Activated CD8-positive, alpha-beta memory T cell treated with anti-CD3 and anti-CD28 coated beads for 36 hours (primary cell): ENCODE results near the gene POU3F1. TPM values are rescaled to one million over a fixed set of nuclear protein-coding genes. Genes with fewer than 3 reads are reported as not detected.

ENCODE experiments used
- CTCF ChIA-PET: fragments of 350-600 bp; sonication (Branson Sonifier 250); formaldehyde crosslinking; loops from one replicate; lab custom pipeline; 2021; ENCODE audit warnings: antibody characterized with exemption; lab: Charles Lee
- POLR2A ChIA-PET: fragments of 350-600 bp; sonication (Branson Sonifier 250); formaldehyde crosslinking; loops from one replicate; lab custom pipeline; 2021; ENCODE audit warnings: antibody characterized with exemption; lab: Charles Lee
- total RNA-seq, 2 experiments: library from RNA; stranded (reverse); gene quantifications; one replicate each; pipeline ENCODE4 v1.2.3, GENCODE V29; 2021

The POU3F1 gene
- total RNA-seq, 2 experiments from 2014 or later: 0.08 to 0.15 TPM

DNA sequence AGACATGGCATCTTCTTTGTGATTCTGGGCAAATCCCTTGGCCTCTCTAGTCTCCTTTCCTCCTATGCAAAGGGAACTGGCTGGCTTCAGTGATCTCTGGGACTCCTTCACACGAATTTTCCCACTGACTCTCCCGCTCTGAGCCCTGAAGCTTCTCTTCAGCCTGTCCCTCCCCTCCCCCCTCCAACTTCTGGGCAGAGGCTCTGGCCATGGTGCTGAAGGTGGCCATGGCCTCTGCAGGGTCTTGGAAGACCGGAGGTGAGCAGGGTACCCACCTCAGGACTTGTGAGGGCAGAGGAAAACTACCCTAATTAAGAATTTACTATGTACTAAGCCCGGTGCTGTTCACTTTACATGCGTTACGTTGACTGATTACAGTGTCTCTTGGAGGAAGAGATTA lies 29.4 kb upstream of the POU3F1 start:
- POLR2A ChIA-PET: no interaction called here
- CTCF ChIA-PET: no interaction called here

DNA sequence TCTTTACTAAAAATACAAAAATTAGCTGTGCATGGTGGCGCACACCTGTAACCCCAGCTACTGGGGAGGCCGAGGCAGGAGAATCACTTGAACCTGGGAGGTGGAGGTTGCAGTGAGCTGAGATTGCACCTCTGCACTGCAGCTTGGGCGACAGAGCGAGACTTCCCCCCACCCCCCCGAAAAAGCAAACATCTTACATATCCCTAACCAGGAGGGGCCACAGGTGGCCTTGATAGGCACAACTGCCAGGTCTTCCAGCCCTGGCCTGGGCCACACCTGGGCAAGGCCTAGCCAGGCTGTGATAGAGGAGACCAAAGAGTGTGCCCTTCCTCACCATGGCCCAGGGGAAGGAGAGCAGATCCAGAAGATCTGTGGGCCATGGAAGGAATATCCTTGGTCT lies 28.6 kb upstream of the POU3F1 start:
- POLR2A ChIA-PET: no interaction called here

DNA sequence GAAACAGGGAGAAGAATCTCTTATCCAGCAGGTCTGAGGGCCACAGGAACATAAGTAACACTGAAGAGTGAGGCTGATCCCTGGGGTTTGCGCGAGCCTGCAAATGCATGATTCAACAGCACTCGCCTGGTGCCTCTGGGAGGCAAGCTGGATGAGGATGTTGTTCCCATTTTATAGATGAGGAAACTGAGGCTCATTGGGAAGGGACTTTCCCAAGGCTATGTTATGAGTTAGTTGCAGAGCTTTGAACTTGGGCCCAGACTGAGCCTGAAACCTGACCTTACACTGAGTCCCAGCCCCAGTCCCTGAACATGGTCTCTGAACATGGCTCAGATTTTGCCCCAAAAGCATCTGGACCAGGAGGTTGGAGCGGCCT lies 27.7 kb upstream of the POU3F1 start:
- POLR2A ChIA-PET: no interaction called here
- CTCF ChIA-PET: no interaction called here

More for the DNA sequence above, 28.6 kb upstream of the POU3F1 start:
- CTCF ChIA-PET: no interaction called here

DNA sequence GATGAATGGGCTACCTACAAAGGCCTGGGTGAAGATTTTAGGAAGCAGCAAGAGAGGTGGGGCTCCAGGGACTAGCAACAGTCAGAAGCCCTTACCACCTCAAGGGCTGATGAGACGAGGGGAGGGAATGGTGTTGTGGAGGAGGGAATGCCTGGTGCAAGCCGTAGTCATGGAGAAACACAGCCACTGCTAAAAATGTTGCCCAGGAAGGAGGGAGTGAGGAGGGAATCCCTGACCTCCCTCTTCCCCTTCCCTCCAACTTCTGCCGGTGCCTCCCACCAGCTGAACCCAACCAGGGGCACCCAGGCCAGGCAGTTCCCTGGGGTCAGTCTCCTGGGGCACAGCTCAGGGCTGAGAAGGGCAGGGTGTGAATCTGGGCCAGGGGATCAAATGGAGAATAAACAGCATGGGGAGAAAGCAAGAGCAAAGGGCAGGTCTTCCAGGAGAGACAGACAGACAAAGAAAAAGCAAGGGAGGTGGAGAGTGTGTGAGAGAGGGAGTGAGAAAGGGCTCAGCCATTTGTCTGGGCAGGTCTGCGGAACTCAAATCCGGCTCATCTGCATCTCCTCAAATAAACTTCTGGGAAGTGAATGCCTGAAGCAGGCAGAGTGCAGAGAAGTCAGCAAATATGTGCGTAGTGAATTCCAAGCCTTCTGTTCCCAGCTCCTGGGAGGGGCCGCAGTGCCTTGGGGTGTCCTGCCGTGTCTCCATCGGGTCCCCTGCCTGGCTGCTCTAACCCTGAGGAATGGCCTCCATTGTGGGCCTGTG lies 27.1 kb upstream of the POU3F1 start:
- ChIA-PET CTCF (no interaction called here), POLR2A (no interaction called here)

DNA sequence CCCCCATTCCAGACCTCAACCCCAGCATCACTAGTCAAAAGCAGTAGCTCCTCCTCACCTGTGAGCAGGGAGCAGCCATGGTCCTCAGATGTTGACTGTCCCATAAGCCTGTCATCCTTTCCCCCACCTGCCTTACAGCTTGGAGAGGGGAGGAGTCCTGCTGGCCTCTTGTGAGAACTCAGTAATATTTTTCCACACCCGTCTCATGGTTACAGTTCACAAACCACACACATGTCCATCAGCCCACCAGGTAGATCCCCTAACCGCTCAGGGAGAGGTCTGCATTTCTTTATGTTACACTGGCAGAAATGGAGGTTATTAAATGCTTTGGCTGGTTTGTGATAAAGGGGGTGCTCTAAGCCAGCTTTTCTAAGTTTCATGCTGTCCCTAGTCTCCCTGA lies 26.3 kb upstream of the POU3F1 start:
- POLR2A ChIA-PET: no interaction called here
- CTCF ChIA-PET: interaction anchor here (1.2 kb wide), 1 partner anchor 58 kb away, joined by 3 read pairs; no protein-coding TSS in a partner anchor

DNA sequence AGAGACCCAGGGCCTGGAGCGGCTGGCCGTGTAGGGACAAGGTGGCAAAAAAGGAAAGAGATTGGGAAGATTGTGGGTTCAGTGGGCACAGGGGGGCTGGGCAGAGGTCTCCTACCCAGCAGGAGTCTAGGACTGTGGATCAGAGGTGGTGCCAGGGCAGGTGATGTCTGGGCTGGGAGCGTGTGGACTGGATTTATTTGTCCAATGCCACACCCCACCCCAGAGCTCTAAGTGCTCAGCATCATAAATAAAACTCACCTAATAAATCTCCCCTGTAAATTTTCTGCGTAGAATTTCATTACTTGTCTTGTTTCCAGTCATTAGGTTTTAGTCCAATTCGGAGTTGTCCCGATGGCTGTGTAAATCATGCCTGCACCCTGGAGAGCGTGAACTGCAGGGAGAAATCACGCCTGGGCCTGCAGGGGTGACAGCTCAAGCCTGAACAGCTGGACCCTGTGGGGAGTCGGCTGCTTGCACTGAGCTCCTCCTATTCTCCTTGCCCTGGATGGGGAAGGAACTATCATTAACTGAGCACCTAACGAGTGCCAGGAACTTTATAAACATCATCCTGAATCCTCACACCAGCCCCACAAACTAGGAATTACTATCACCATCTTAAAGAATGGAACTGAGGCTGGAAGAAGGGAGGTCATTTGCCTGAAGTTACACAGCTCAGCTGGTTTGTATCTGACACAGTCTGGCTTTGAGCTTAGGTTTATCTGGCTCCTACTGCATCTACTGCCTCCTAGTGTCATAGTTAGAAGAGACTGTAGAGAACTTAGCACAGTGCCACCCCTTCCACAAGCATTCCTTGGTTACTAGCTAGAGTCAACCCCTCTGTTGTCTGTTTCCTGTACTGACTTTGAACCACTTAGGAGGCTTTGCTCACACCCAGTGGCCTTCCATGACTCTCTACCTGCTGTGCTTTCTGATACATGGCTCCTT lies 25.0 kb upstream of the POU3F1 start:
- CTCF ChIA-PET: interaction anchor here (0.6 to 2.8 kb wide), 7 partner anchors 21 to 57 kb away, joined by 3 to 27 read pairs (median 4); no protein-coding TSS in a partner anchor
- POLR2A ChIA-PET: interaction anchor here (1.5 kb wide), 1 partner anchor 44 kb away, joined by 5 read pairs; no protein-coding TSS in a partner anchor

DNA sequence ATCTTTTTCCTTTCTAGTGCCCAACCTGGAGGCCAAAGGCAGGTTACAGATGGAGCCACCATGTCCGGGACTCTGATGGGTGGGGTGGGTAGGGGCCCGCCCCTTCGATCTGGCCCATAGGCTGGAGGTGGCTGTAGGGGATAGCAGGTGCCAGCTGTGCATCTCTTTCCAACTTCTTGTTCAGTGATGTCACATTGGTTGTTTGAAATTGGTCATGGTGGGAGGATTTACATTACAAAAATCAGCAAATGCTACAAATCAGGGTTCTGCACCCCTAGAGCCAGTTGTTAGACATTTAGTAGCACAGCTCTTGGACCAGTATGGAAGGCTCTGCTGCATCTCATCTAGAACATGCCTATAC lies 22.4 kb upstream of the POU3F1 start:
- POLR2A ChIA-PET: no interaction called here
- CTCF ChIA-PET: no interaction called here

DNA sequence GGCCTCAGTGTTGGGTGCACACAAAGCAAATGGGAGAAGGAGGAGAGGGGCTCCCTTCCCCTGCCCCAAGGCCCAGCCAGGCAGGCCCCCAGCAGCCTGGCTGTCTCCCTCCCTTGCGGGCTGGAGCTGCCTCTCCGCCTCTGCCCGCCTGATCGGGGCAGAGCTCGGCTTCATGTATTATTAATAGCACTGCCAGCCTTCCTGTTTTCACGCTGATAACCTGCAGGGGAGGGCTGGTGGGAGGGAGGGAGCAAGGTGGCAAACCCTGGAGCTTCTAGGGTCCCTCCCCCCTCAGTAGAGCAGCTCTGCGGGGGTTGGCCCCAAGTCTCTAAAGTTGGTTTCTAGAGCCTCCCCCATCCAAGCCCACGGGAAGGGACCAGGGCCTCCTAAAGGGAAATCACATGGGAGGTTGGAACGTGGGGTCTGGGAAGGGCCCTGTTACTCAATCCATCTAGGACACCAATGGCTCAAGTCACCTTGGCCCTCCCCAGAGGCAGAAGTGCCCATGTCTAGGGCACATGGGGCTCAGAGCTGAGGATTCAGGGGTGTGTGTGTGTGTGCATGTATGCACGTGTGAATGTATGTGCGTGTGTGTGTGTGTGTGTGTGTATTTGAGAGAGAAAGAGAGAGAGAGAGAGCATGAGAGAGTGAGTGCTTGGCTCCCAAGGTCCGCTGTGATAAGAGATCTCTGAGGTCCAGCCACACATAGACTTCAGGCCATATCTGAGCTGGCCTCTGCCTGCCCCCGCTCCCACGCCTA lies 21.8 kb upstream of the POU3F1 start:
- CTCF ChIA-PET: interaction anchor here (0.5 kb wide), 1 partner anchor 213 kb away, joined by 3 read pairs; no protein-coding TSS in a partner anchor
- POLR2A ChIA-PET: no interaction called here

DNA sequence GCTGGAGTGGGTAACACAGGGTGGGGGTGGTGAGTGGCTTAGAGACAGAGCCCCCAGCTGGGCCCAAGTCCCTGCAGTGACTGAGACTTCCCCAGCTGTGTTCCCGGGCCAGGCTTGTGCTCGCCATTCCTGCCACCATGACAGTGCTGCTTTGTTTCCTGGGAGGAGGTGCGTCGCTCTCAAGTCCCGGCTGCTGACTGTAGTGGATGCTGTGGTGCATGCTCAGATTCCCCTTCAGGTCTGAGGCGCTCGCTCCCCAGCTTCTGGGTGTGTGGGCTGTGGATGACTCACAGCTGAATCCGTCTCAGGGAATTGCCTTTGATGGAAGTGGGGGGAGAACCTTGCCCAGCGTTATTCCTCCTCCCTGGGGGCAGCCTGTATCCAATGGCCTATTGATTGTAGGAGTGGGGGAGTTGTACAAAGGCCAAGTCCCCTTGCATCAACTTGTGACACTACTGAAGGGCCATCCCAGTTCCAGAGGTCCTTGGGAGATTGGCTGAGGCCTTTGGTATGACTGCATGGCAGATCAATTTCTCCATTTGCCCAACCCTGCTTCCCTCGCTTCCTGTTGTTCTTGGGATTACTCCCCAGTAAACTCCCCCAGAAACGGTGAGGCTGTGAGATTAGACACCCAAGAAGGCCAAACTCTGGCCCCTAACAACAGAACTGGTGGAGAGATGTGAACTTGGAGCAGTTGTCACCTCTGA lies 17.8 kb upstream of the POU3F1 start:
- POLR2A ChIA-PET: no interaction called here
- CTCF ChIA-PET: no interaction called here

DNA sequence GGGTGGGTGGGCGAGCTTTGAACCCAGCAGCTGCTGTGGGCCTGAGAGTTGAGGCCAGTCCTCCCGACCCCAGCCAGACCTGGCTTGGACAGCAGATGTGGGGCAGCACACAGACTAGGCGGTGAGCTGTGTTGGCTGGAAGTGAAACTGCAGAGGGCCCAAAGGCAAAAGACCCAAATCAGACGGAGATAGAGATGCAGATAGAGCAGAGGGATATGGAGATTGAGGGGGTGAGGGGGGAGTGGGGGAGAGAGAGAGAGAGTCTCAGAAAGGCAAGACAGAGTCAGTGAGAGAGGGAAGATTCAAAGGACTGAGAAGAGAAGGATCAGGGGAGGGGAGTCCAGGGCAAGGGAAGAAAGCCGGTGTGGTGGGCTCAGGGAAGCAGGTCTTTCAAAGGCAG lies 17.0 kb upstream of the POU3F1 start:
- ChIA-PET POLR2A (no interaction called here), CTCF (no interaction called here)

DNA sequence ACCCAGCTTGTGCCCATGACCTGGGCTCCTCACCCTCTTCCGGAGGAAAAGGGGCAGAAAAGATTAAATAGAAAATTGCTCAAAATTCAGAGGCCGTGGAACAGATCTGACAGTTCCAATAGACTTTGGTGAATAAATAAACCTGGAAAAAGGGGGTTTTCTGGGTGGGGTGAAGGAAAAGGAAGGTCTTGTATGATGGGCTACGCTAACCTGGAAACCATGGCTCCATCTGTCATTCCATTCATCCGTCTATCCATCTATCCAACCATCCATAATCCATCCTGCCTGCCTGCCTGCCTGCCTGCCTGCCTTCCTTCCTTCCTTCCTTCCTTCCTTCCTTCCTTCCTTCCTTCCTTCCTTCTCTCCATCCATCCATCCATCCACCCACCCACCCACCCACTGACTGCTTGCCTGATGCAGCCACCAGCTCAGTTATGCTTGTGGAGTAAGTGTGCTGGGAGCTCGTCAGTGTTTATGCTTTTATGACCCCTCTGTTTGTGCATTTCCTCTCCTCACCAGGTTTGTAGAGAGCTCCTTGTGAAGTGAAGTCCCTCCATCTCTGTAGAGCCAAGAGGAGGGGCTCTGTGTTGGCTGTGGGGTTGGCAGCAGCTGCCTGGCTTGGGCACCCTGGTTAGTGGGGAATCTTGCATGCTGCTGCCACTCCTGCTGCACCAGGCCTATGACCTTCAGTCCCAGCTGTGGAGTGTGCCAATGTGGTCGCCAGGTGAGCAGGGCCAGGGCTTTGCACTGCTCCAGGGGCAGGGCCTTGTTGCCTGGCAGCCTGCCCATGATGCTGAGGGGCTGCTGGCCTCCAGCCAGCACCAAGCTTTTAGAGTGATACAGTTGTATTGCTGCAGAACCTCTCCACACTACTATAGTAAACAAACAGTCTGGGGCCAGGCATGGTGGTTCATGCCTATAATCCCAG lies 16.0 kb upstream of the POU3F1 start:
- CTCF ChIA-PET: interaction anchor here (0.6 kb wide), 1 partner anchor 72 kb away, joined by 3 read pairs; no protein-coding TSS in a partner anchor
- POLR2A ChIA-PET: no interaction called here

DNA sequence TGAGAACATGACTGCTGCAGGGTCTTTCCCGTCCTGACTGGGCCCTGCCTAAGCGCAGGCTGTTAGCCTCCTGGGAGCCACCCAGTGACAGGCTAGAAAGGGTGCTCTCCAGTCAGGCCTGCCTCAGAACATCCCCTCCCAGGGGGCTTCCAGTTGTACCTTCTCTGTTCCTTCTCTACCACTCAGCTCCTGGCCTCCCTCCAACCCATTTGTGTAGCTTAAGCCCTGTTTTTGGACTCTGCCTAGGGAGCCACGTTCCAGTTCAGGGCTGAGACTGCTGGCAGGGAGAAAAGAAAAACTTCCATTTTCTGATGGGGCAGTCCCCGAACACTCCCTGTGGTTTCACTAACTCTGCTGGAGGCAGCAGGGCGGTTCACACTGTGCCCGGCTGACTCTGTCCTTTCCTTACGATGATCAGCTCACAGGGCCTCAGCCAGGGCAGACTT lies 15.3 kb upstream of the POU3F1 start:
- CTCF ChIA-PET: interaction anchor here (0.6 kb wide), 1 partner anchor 72 kb away, joined by 3 read pairs; no protein-coding TSS in a partner anchor

DNA sequence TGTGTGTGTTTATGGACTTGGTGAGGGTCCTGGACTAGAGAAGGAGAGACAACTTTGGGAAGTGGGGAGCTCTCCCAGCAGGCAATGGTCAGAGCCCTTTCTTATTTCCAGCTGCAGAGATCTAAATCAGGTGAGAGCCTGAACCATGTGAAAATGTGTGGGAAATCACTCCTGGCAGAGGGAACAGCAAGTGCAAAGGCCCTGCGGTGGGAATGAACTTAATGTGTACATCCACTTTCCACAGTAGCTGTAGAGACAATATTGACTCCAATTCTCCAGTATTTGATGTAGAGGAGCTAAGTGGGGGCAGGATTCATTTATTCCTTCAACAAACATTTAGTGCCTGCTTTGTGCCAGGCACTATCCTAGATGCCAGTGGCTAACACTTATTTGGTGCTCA lies 14.7 kb upstream of the POU3F1 start:
- ChIA-PET CTCF (no interaction called here), POLR2A (no interaction called here)

More for the DNA sequence above, 15.3 kb upstream of the POU3F1 start:
- POLR2A ChIA-PET: no interaction called here

DNA sequence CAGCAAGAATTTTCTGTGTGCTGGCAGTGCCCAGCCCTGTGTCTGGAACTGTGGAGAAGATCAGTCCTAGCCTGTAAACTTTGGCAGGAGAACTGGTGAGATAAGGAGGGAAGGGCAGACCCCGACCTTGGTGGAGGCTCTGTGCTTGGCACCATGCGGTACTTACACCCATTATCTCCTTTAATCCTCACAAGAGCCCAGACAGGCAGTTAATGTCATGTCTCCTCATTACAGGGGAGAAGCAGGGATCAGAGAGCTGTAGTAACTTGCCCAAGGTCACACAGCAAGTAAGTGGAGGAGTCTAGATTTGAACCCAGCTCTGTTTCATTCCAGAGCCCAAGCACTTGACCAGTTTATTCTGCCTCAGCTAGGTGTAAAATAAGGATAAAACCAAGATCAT lies 13.9 kb upstream of the POU3F1 start:
- ChIA-PET CTCF (no interaction called here), POLR2A (interaction anchor here (0.5 kb wide), 1 partner anchor 461 kb away, joined by 4 read pairs; no protein-coding TSS in a partner anchor)

DNA sequence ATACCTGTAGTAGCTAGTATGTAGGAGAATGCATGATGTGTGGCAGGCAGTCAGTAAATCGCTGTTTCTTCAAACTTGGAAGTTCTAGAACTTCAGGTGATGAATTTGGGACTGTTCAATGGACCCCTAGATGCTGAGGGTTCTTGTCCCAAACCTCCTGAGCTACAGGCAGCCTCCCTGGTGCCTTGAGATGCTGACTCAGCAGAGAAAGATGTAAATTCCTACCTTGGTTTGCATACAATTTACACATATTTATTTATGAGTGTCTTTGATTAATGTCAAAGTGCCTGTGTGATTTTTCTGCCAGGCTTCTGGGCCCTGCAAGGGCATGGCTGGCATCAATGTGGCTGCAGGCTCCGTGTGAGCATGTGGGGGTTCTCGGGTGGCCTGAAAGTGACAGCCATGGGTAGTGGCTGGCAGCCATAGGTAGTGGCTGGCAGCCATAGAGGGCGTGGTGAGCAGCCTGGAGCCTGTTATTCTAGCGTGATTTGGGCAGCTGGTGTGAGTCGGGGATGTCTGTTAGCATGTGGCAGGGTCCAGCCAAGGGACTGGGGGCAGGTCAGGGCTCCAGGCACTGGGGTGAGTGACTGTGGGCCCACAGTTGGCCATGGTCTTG lies 13.2 kb upstream of the POU3F1 start:
- ChIA-PET CTCF (no interaction called here), POLR2A (no interaction called here)

DNA sequence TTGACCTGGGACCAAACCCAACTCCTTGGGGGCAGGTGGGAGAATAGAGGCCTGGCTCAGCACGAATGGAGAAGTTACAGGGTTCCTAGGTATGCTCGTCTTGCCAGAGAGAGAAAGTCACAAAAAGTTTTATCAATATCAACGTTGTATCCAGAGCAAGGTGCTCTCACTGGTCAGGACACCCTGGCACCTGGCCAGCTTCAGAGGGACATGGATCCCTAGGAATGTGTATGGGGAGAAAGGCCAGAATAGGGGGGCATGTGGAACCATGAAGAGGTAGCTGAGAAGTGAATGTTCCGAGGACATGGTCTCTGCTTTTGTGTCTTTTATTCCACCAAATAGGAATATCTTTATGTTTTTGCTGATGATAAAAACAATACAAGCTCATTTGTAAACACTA lies 9.4 kb upstream of the POU3F1 start:
- CTCF ChIA-PET: no interaction called here
- POLR2A ChIA-PET: no interaction called here

DNA sequence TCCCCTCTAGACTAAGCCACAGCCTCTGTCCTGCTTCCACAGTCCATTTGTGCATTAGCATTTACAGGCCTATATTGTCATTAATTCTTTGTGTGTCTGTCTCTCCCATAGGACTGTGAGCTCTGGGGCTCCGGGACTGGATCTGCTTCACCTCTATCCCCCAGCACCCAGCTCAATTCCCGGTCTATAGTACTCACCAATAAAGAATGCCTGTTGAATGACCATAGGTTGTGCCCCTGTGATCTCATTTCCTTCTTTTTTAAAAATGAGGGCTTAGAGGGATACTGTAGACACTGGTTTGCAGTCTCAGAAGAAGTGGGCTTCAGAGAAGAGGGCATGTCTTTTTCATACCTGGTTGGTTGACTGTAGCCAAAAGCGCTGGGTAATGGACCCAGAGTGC lies 8.8 kb upstream of the POU3F1 start:
- ChIA-PET CTCF (no interaction called here), POLR2A (no interaction called here)
